Ovary (tissue), 3 donors: ENCODE measurements around the gene TRIO.

Experiments used
- POLR2A ChIP-seq: fragments of 450-650 bp; IDR thresholded peaks from one replicate; pipeline ENCODE4 v1.6.1; 2017; ENCODE audit warnings: antibody characterized with exemption, mild to moderate bottlenecking, moderate library complexity
- TF ChIP-seq, protein P1 (sequence below), 3 donors: fragments of 450-650 bp in 2 of 3; fragments of 200-600 bp in 1 of 3; IDR thresholded peaks; one replicate each; pipeline versions ENCODE4 v1.5.1 to v1.8.0; 2016 to 2022; ENCODE audit warnings: antibody characterized with exemption in 3 of 3, mild to moderate bottlenecking in 1 of 3
- donor health status: DM: no; HTN: no; CAD: no.

DNA sequence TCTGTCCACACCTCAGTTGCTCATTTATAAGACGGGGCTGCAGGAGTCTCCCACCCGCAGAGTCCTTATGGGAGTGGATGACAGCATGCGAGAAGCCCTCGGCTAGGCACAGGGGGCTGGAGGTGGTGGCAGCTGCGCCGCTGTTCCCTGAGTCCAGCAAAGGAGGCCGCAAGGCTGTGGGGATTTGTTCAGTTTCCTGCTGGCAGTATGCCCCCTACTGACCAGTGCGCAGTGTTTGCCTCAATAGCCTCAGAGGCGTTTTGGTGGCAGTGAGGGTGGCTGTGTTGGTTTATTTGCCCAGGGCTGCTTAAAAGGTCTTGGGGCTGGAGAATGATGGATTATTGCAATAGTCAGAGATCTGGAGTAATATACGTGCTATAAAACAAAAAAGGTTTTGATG, 262.1 kb downstream of the TRIO start:
- TF ChIP-seq, protein P1, sequence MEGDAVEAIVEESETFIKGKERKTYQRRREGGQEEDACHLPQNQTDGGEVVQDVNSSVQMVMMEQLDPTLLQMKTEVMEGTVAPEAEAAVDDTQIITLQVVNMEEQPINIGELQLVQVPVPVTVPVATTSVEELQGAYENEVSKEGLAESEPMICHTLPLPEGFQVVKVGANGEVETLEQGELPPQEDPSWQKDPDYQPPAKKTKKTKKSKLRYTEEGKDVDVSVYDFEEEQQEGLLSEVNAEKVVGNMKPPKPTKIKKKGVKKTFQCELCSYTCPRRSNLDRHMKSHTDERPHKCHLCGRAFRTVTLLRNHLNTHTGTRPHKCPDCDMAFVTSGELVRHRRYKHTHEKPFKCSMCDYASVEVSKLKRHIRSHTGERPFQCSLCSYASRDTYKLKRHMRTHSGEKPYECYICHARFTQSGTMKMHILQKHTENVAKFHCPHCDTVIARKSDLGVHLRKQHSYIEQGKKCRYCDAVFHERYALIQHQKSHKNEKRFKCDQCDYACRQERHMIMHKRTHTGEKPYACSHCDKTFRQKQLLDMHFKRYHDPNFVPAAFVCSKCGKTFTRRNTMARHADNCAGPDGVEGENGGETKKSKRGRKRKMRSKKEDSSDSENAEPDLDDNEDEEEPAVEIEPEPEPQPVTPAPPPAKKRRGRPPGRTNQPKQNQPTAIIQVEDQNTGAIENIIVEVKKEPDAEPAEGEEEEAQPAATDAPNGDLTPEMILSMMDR (IDR thresholded peaks at IDR 0.05) = no peak
- no peak for TF ChIP-seq POLR2A
